GM12875 (cell line): ENCODE results near the gene NLN.

ENCODE experiments used
- H3K4me3 ChIP-seq: one replicate; pipeline ENCODE4 v1.5.1; 2011; ENCODE audit warnings: low read depth, low read length, control low read depth
- CTCF ChIP-seq: IDR thresholded peaks from 2 replicates; pipeline ENCODE4 v1.5.1; 2011; ENCODE audit warnings: low read depth, mild to moderate bottlenecking, control low read depth, inconsistent platforms, low read length, moderate library complexity, borderline replicate concordance; ENCODE audit not compliant: insufficient read depth

Gene NLN

GRCh38 chr5:65791712-65792673 lies 70.0 kb downstream of the NLN start:
- TF ChIP-seq CTCF: no peak
- no peak overlapping the region for H3K4me3 ChIP-seq

GRCh38 chr5:65796269-65796668 lies 74.3 kb downstream of the NLN start:
- TF ChIP-seq CTCF: no peak

GRCh38 chr5:65796751-65797316 lies 74.8 kb downstream of the NLN start:
- TF ChIP-seq CTCF: no peak
- no peak overlapping the region for H3K4me3 ChIP-seq

More at GRCh38 chr5:65796269-65796668, 74.3 kb downstream of the NLN start:
- H3K4me3 ChIP-seq: no peak overlapping the region

GRCh38 chr5:65797481-65797880 lies 75.5 kb downstream of the NLN start:
- H3K4me3 ChIP-seq: no peak overlapping the region
- TF ChIP-seq CTCF: no peak

GRCh38 chr5:65799857-65800256 lies 77.9 kb downstream of the NLN start:
- H3K4me3 ChIP-seq: no peak overlapping the region
- TF ChIP-seq CTCF: no peak

- H3K4me3 ChIP-seq: no peak overlapping the region
- no peak for TF ChIP-seq CTCF
These were observed 78.8 kb downstream of the NLN start for GRCh38 chr5:65800775-65801174.

GRCh38 chr5:65801352-65801783 lies 79.4 kb downstream of the NLN start:
- TF ChIP-seq CTCF: no peak
- H3K4me3 ChIP-seq: no peak overlapping the region
